HPDE6-E6E7 (cell line): ENCODE data around the gene DCTN1.

Experiments
- DNase-seq: peaks from one replicate; pipeline ENCODE4 v3.0.0; 2011; ENCODE audit warnings: missing footprints; ENCODE audit errors: extremely low spot score

DCTN1 gene

DNA sequence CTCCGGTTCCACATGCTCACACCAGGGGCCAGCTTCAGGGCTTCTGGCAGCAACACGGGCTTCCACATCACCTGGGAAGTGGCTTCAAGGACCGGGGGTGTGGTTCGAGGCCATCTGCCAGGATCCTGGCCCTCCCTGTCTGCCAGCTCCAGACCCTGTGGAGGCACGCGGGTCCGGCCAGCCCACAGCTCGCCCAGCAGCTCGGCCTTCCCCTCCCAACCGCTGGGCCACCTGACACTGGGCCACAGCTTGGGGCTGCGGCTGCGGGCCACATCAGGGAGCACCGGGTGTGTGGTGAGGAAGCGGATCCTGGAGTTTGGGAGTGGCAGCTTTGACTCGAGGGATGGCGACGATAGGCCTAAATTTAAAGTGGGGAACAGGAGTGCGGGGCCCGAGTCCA, 34.3 kb upstream of the DCTN1 start:
- DNase-seq = no peak

- DNase-seq = no peak
Observed at GRCh38 chr2:74413001-74413698, 33.0 kb upstream of the DCTN1 start.

- no peak for DNase-seq
Observed at GRCh38 chr2:74407682-74408081, 27.6 kb upstream of the DCTN1 start.

GRCh38 chr2:74406035-74406434, 25.9 kb upstream of the DCTN1 start:
- no peak for DNase-seq

GRCh38 chr2:74401891-74402290, 21.8 kb upstream of the DCTN1 start:
- no peak for DNase-seq

- no peak for DNase-seq
Observed at GRCh38 chr2:74399785-74400184, 19.7 kb upstream of the DCTN1 start.

DNA sequence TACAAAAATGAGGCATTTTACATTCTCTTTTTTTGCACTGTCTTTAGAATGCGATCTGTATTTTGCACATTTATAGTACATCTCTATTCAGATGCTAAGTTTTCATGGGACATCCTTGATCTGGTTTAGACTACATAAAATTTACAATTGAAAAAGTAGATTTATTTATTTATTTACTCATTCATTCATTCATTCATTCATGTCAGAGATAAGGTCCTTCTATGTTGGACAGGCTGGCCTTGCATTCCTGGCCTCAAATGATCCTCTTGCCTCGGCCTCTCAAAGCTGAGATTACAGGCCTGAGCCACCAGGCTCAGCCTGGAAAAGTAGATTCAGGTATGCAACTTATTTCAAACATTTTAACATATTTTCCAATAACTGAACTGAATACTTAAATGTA, 16.0 kb upstream of the DCTN1 start:
- no peak for DNase-seq

DNA sequence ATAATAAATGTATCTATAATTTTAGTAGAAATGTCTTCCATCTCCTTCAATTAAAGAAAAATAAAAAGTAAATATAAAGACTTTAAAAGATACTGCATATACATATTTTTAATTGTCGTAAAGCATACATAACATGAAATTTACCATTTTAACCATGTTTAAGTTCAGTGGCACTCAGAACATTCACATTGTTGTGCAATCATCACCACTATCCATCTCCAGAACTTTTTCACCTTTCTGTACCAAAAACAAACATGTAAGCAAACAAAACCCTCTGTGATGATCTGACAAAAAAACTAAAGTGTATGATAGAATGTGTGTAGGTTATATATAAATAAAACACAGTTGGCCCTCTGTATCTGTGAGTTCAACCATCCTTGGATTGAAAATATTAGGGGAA, 13.4 kb upstream of the DCTN1 start:
- no peak for DNase-seq

DNA sequence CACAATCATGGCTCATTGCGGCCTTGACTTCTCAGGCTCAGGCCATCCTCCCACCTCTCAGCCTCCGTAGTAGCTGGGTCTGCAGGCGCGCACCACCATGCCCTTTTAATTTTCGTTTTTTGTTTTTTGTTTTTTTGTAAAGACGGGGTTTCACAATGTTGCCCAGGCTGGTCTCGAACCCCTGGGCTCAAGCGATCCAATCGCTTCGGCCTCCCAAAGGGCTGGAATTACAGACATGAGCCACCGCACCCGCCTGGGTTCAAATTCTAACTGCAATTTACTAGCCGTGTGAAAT, 12.3 kb upstream of the DCTN1 start:
- no peak for DNase-seq

- DNase-seq = peak; percentile 82
Observed at GRCh38 chr2:74391580-74392448, 11.7 kb upstream of the DCTN1 start.

DNA sequence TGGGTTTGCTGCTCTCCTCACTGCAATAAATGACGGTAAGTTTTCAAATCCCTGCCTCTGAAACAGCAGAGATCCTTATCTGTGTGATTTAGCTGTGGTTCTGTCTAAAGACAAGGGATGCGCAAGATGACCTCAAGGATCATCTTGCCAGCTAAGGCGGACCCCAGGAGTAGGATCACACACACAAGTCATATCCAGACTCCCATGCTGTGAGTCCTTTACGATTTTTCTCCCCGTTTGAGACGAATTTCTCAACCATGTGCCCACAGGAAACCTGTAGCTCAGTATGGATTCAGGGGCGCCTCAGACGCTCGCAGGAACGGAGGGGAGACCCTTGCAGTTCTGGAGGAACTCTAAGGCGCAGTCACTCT, 11.1 kb upstream of the DCTN1 start:
- no peak for DNase-seq

GRCh38 chr2:74390606-74391005, 10.5 kb upstream of the DCTN1 start:
- no peak for DNase-seq

DNA sequence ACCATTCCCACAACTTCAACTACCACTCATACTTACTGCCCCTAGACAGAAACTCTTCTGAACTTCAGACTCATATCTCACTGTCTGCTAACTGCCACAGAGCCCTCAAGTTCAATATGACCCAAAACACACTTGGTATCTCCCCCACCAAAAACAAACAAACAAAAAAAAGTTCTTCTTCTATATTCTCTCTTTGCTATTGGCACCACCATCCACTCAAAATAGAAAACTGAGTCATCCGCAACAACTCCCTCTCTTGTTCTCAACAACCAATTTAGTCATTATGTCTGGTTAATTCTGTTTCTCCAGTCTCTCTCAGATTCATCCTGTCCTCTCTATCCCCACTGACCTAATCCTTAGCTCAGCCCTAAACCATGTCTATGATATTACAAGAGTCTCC, 7.2 kb upstream of the DCTN1 start:
- DNase-seq = no peak

DNA sequence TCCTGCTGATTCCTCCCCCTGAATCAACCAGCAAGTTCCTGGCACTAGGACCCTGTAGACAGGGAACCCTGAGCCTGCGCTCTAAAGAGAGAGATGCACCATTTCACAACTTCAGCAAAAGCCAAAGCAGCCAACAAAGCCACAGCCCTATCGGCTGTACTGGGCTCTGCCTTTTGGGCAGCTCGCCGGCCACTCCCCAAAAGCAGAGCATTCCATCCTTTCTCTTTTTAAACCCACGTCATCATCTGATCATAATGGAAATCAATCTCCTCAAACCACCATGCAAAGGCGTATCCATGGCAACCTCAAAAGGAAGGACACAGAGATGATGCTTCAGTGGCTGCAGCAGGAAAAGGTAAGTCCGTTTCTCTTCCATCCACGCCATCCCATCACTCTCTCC, 5.3 kb upstream of the DCTN1 start:
- DNase-seq = no peak

- no peak for DNase-seq
Observed at GRCh38 chr2:74384051-74384450, 3.9 kb upstream of the DCTN1 start.

DNA sequence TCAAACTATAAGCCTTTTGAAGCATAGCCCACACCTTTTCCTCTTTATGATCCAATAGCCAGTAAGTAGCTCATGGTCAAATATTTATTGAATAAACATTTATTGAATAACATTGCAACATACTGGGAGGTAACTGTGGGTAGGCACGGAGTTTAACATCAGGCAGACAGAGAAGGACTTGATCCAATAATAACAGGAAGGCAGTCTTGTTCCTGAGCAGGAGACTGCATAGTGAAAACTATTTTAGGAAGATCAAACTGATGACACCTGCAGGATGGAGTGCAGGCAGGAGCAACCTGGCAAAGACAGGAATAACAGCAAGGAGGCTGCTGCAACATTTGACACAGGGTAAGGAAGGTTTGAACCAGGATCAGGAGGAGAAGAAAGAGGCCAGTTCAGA, 3.1 kb upstream of the DCTN1 start:
- DNase-seq = no peak

DNA sequence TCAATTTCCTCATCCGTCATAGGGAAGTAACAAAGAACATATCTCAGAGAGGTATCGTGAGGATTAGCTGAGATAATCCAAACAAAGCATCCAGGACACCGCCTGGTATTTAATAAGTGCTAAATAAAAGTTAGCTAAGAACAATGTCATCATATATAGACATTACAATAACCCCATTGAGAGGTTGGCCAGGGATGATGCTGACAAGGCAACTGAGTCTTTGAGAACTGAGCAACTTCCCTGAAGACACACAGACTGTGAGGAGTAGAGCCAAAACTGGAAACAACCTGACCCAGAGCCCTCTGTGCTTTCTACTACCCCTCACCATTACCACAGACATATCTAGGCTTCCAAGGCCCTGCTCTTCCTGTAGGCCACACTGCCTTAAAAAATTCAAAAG, 1.6 kb upstream of the DCTN1 start:
- no peak for DNase-seq

DNA sequence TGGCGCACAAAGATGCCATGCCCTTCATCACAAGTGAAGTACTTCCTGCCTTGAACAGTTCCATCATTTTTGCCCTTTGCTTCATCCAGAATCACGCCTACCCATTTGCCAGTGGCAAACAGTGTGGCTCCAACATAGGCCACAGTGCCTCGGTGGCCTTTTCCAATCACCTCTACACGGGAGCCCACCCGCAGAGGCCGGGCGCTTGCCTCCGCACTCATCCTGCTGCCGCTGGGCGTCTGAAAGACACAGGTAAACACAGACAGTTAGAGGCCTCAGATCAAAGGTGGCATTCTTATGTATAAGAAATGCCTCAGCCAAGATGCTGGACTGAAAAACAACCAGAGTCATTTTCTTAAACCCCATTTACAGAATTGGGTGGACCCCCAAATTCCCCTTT, 2.1 kb downstream of the DCTN1 start:
- DNase-seq = no peak

DNA sequence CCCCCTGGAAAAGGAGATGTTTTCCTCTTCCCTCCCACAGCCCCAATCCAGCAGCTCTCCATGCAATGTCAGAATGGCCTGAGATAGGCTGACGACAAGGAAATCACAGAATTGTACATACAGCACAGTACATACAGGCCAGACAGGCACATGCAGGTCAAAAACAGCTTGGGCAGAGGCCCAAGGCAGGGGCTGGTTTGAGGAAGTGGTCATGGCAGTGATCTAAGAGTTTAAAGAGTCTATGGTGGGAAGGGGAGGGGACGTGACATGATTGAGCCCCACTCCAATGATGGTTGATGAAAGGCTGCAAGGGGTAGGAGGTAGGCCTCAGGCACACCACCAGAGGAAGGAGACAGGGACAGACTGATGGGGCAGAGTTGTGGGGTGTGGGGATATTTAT, 4.3 kb downstream of the DCTN1 start:
- no peak for DNase-seq

GRCh38 chr2:74374509-74375205, 5.5 kb downstream of the DCTN1 start:
- DNase-seq = no peak

DNA sequence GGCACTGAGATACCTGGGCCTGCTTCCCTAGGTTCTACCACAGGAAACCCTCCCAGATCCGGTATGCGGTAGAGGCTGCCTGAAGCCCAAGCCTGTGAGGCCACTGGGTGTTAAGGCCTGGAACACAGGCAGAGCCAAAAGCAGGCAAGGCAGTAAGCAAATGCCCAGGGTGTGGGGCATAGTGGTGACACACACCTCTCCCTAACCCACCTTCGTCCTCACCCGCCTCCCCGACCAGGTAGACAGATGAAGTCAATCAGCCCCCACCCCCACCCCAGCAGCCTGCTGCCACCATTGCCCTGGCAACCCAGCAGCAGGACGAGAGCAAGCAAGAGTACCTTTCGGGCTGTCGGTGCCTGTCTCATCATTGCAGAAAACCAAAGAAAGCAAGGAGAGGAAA, 6.1 kb downstream of the DCTN1 start:
- DNase-seq = no peak

- DNase-seq = no peak
Observed at GRCh38 chr2:74373221-74373676, 6.9 kb downstream of the DCTN1 start.

- no peak for DNase-seq
Observed at GRCh38 chr2:74372674-74373073, 7.4 kb downstream of the DCTN1 start.
